Measurements from ENCODE around the gene POLR3E. TPM values are rescaled to one million over a fixed set of nuclear protein-coding genes. Genes with fewer than 3 reads are reported as not detected.
"Not testable (repeated sequence)": the region's sequence is repeated elsewhere in the genome, so short reads cannot be mapped to it uniquely, and the experiment has no call there.

Gene POLR3E
- total and polyA plus RNA-seq, 4 donors: 16.0 to 42.9 (median 18.3) TPM

- no peak for DNase-seq (ENCODE audit: low spot score)
- WGBS: 97% methylated on average over 2 of the region's 2 CpGs
- H3K9ac ChIP-seq (ENCODE audit: low read depth in 1 of 2, low read length in 2 of 2): no peak overlapping the region
- peaks cover 4 to 38% (median 16%) of the 10 kb centered on the region in 4 donors for H3K36me3 ChIP-seq (ENCODE audit: control insufficient read depth in 4 of 4, insufficient read depth in 3 of 4, low read depth in 1 of 4, low read length in 3 of 4)
- no peaks in the 10 kb centered on the region for H3K27me3 ChIP-seq (ENCODE audit: control insufficient read depth in 4 of 4, insufficient read depth in 4 of 4, low read length in 3 of 4)
- no peak overlapping the region for H3K27ac ChIP-seq (ENCODE audit: low read depth in 1 of 2, low read length in 2 of 2)
- peaks cover 2 to 8% (median 7%) of the 10 kb centered on the region in 4 donors for H3K4me1 ChIP-seq (ENCODE audit: control insufficient read depth in 4 of 4, insufficient read depth in 4 of 4, low read length in 3 of 4)
- TF ChIP-seq FOXA1 (IDR thresholded peaks at IDR 0.05): no peak
- H3K4me3 ChIP-seq (ENCODE audit: low read depth in 1 of 3, low read length in 3 of 3): no peak overlapping the region
- no peaks in the 10 kb centered on the region for H3K9me3 ChIP-seq (ENCODE audit: control insufficient read depth in 4 of 4, low read length in 3 of 4)
Measured at GRCh38 chr16:22348291-22348690, 51.1 kb downstream of the POLR3E start.

GRCh38 chr16:22351017-22351416 is 53.8 kb downstream of the POLR3E start:
- not testable (repeated sequence) for DNase-seq (ENCODE audit: low spot score); H3K27ac ChIP-seq (ENCODE audit: low read depth in 1 of 2, low read length in 2 of 2); H3K9ac ChIP-seq (ENCODE audit: low read depth in 1 of 2, low read length in 2 of 2); H3K4me3 ChIP-seq (ENCODE audit: low read depth in 1 of 3, low read length in 3 of 3); H3K27me3 ChIP-seq (ENCODE audit: control insufficient read depth in 4 of 4, insufficient read depth in 4 of 4, low read length in 3 of 4); H3K9me3 ChIP-seq (ENCODE audit: control insufficient read depth in 4 of 4, low read length in 3 of 4)
- peaks cover 6 to 21% (median 14%) of the 10 kb centered on the region in 4 donors for H3K4me1 ChIP-seq (ENCODE audit: control insufficient read depth in 4 of 4, insufficient read depth in 4 of 4, low read length in 3 of 4)
- peaks cover 4 to 36% (median 16%) of the 10 kb centered on the region in 4 donors for H3K36me3 ChIP-seq (ENCODE audit: control insufficient read depth in 4 of 4, insufficient read depth in 3 of 4, low read depth in 1 of 4, low read length in 3 of 4)
- WGBS: 93% methylated on average over 6 of the region's 6 CpGs

- WGBS: 98% methylated on average over 6 of the region's 6 CpGs
- Histone ChIP-seq H3K36me3 (ENCODE audit: control insufficient read depth in 4 of 4, insufficient read depth in 3 of 4, low read depth in 1 of 4, low read length in 3 of 4) (peaks cover 1 to 25% (median 12%) of the 10 kb centered on the region in 4 donors), H3K9me3 (ENCODE audit: control insufficient read depth in 4 of 4, low read length in 3 of 4) (no peaks in the 10 kb centered on the region), H3K9ac (ENCODE audit: low read depth in 1 of 2, low read length in 2 of 2) (no peak overlapping the region), H3K4me1 (ENCODE audit: control insufficient read depth in 4 of 4, insufficient read depth in 4 of 4, low read length in 3 of 4) (peaks cover 6 to 21% (median 14%) of the 10 kb centered on the region in 4 donors), H3K27me3 (ENCODE audit: control insufficient read depth in 4 of 4, insufficient read depth in 4 of 4, low read length in 3 of 4) (no peaks in the 10 kb centered on the region), H3K4me3 (ENCODE audit: low read depth in 1 of 3, low read length in 3 of 3) (no peak overlapping the region), H3K27ac (ENCODE audit: low read depth in 1 of 2, low read length in 2 of 2) (no peak overlapping the region)
- no peak for DNase-seq (ENCODE audit: low spot score)
- TF ChIP-seq EGR1 (IDR thresholded peaks at IDR 0.05; ENCODE audit: low read depth in 2 of 2) (no peak), YY1 (IDR thresholded peaks at IDR 0.05) (no peak), CTCF (IDR thresholded peaks at IDR 0.05; ENCODE audit: low read depth, low read length, missing input control) (no peak), HNF4G (IDR thresholded peaks at IDR 0.05) (no peak), JUND (IDR thresholded peaks at IDR 0.05) (no peak), RAD21 (IDR thresholded peaks at IDR 0.05) (no peak), TAF1 (conservative IDR thresholded peaks at IDR 0.05) (no peak), ZBTB33 (IDR thresholded peaks at IDR 0.05) (no peak)
Measured at GRCh38 chr16:22352140-22352539, 54.9 kb downstream of the POLR3E start.

- peaks cover 6 to 21% (median 14%) of the 10 kb centered on the region in 4 donors for H3K4me1 ChIP-seq (ENCODE audit: control insufficient read depth in 4 of 4, insufficient read depth in 4 of 4, low read length in 3 of 4)
- H3K9me3 ChIP-seq (ENCODE audit: control insufficient read depth in 4 of 4, low read length in 3 of 4): no peaks in the 10 kb centered on the region
- no peak overlapping the region for H3K9ac ChIP-seq (ENCODE audit: low read depth in 1 of 2, low read length in 2 of 2)
- no peak for DNase-seq (ENCODE audit: low spot score)
- H3K27ac ChIP-seq (ENCODE audit: low read depth in 1 of 2, low read length in 2 of 2): peak overlapping the region in 1 of 2 donors; percentile 58
- WGBS: 97% methylated on average over 5 of the region's 5 CpGs
- no peaks in the 10 kb centered on the region for H3K27me3 ChIP-seq (ENCODE audit: control insufficient read depth in 4 of 4, insufficient read depth in 4 of 4, low read length in 3 of 4)
- peaks cover 1 to 19% (median 9%) of the 10 kb centered on the region in 4 donors for H3K36me3 ChIP-seq (ENCODE audit: control insufficient read depth in 4 of 4, insufficient read depth in 3 of 4, low read depth in 1 of 4, low read length in 3 of 4)
- H3K4me3 ChIP-seq (ENCODE audit: low read depth in 1 of 3, low read length in 3 of 3): no peak overlapping the region
- TF ChIP-seq FOXA1 (IDR thresholded peaks at IDR 0.05) (no peak), RXRA (IDR thresholded peaks at IDR 0.05) (no peak), GABPA (IDR thresholded peaks at IDR 0.05 in 1 of 2, conservative IDR thresholded peaks at IDR 0.05 in 1 of 2) (no peak), FOXA2 (IDR thresholded peaks at IDR 0.05) (no peak), NR2F2 (IDR thresholded peaks at IDR 0.05) (no peak), HNF4A (conservative IDR thresholded peaks at IDR 0.05) (no peak), TAF1 (conservative IDR thresholded peaks at IDR 0.05) (no peak), RAD21 (IDR thresholded peaks at IDR 0.05) (no peak), EGR1 (IDR thresholded peaks at IDR 0.05; ENCODE audit: low read depth in 2 of 2) (no peak), JUND (IDR thresholded peaks at IDR 0.05) (no peak), YY1 (IDR thresholded peaks at IDR 0.05) (no peak), ZBTB33 (IDR thresholded peaks at IDR 0.05) (no peak), HNF4G (IDR thresholded peaks at IDR 0.05) (no peak), MAX (IDR thresholded peaks at IDR 0.05) (no peak)
Measured at GRCh38 chr16:22352723-22353122, 55.5 kb downstream of the POLR3E start.
